CD4-positive, alpha-beta T cell (primary cell): ENCODE data around the gene PDE3A. TPM values are rescaled to one million over a fixed set of nuclear protein-coding genes. Genes with fewer than 3 reads are reported as not detected.

Experiments
- ATAC-seq: fragments of 200-7000 bp; cut with Tn5 transposase; one replicate; pipeline ENCODE4 v1.10.0; 2022; ENCODE audit warnings: mild to moderate bottlenecking; ENCODE audit not compliant: poor library complexity
- CTCF ChIA-PET: fragments of 350-600 bp; sonication (Branson Sonifier 250); formaldehyde crosslinking; loops from one replicate; lab custom pipeline; 2021; ENCODE audit warnings: antibody characterized with exemption, inconsistent platforms; lab: Charles Lee
- POLR2A ChIA-PET: fragments of 350-600 bp; sonication (Branson Sonifier 250); formaldehyde crosslinking; loops from one replicate; lab custom pipeline; 2021; ENCODE audit warnings: antibody characterized with exemption, inconsistent platforms; lab: Charles Lee
- DNase-seq, 14 experiments: peaks; one replicate each; pipeline ENCODE4 v3.0.0-alpha.2; 2013 to 2020; ENCODE audit warnings: mixed read lengths in 2 of 14
- H3K27ac ChIP-seq, 2 donors: one replicate each; pipeline versions ENCODE4 v1.5.1 to v1.7.0; 2013; ENCODE audit warnings: low read length in 2 of 2, low read depth in 1 of 2, mild to moderate bottlenecking in 1 of 2
- H3K27me3 ChIP-seq, 2 experiments: 1 replicate in 1 of 2; 2 replicates in 1 of 2; pipeline versions ENCODE4 v1.6.1 to v1.7.0; 2013; ENCODE audit warnings: low read length in 2 of 2, control low read depth in 1 of 2, mild to moderate bottlenecking in 1 of 2, moderate library complexity in 1 of 2; ENCODE audit not compliant: insufficient read depth in 2 of 2, control insufficient read depth in 1 of 2
- H3K36me3 ChIP-seq: one replicate; pipeline ENCODE4 v1.6.1; 2013; ENCODE audit warnings: low read length, control low read depth; ENCODE audit not compliant: insufficient read depth
- H3K4me1 ChIP-seq: one replicate; pipeline ENCODE4 v1.6.1; 2013; ENCODE audit warnings: low read length, control low read depth; ENCODE audit not compliant: insufficient read depth
- H3K4me3 ChIP-seq: one replicate; pipeline ENCODE4 v1.5.1; 2013; ENCODE audit warnings: mild to moderate bottlenecking, low read length, moderate library complexity
- H3K9me3 ChIP-seq, 2 experiments: 1 replicate in 1 of 2; 2 replicates in 1 of 2; pipeline versions ENCODE4 v1.6.1 to v1.7.0; 2013; ENCODE audit warnings: low read length in 2 of 2, mild to moderate bottlenecking in 2 of 2, control low read depth in 1 of 2, moderate library complexity in 1 of 2; ENCODE audit not compliant: control insufficient read depth in 1 of 2, insufficient read depth in 1 of 2
- H3K27ac Mint-ChIP-seq: one replicate; pipeline ENCODE4 v1.8.0; 2020; ENCODE audit warnings: mixed read lengths
- H3K27me3 Mint-ChIP-seq: one replicate; pipeline ENCODE4 v1.8.0; 2021; ENCODE audit warnings: mixed read lengths
- H3K36me3 Mint-ChIP-seq: one replicate; pipeline ENCODE4 v1.8.0; 2021; ENCODE audit warnings: low read depth, mixed read lengths
- H3K4me1 Mint-ChIP-seq: one replicate; pipeline ENCODE4 v1.8.0; 2021; ENCODE audit warnings: low read depth, mixed read lengths
- H3K4me3 Mint-ChIP-seq: one replicate; pipeline ENCODE4 v1.8.0; 2020; ENCODE audit warnings: mild to moderate bottlenecking, mixed read lengths
- H3K9me3 Mint-ChIP-seq: one replicate; pipeline ENCODE4 v1.8.0; 2020; ENCODE audit warnings: mixed read lengths
- CTCF ChIP-seq: fragments of 200-600 bp; IDR thresholded peaks from one replicate; pipeline ENCODE4 v1.8.0; 2022; ENCODE audit warnings: antibody characterized with exemption, mild to moderate bottlenecking
- intact Hi-C, 2 experiments: fragments of 100-400 bp; cut with DNase I in 1 of 2; cut with micrococcal nuclease in 1 of 2; formaldehyde crosslinking; loops; one replicate each; pipeline versions ENCODE4 v1.15.1 to v1.9.0; 2023 to 2025; cut with DNase I, micrococcal nuclease
- total RNA-seq, 174 experiments: library from RNA in 2 of 174; stranded (reverse) in 2 of 174; gene quantifications; one replicate each; pipeline ENCODE4 v1.2.3 and lab custom pipeline; 2021 to 2026

The PDE3A gene
- total RNA-seq, 2 experiments from 2014 or later, result not detected

DNA sequence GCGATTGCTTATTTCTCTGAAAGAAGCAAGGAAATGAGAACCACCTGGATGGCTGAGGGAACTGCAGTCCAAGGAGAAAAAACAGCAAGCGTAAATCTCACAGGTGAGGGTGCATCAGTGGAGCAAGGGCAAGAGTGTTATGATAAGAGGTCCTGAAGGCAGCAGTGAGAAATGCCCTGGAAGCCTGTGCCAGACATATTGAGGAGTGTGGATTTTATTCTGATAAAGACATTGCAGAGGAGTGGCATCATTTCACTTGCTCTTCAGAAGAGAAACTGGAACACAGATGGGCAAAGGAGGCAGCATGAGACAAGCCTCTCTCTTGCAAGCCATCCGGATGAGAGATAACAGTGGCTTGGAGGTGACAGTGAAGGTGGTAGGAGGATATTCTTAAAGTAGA is 78.5 kb downstream of the PDE3A start:
- Mint-ChIP-seq H3K27me3 (no peaks in the 10 kb centered on the region), H3K9me3 (no peaks in the 10 kb centered on the region), H3K36me3 (no peaks in the 10 kb centered on the region), H3K27ac (no peak overlapping the region), H3K4me3 (no peak overlapping the region), H3K4me1 (no peaks in the 10 kb centered on the region)
- Histone ChIP-seq H3K4me1 (no peaks in the 10 kb centered on the region), H3K27ac (no peak overlapping the region), H3K4me3 (no peak overlapping the region), H3K9me3 (no peaks in the 10 kb centered on the region), H3K27me3 (no peaks in the 10 kb centered on the region), H3K36me3 (no peaks in the 10 kb centered on the region)
- CTCF ChIA-PET, result no interaction called here
- no peak for DNase-seq
- POLR2A ChIA-PET, result no interaction called here
- no peak for TF ChIP-seq CTCF
- ATAC-seq, result no peak
- intact Hi-C loops, result no loop called here

GRCh38 chr12:20448781-20449180 is 80.4 kb downstream of the PDE3A start:
- ATAC-seq, result no peak
- POLR2A ChIA-PET, result no interaction called here
- no peaks in the 10 kb centered on the region for H3K4me1 ChIP-seq

GRCh38 chr12:20450591-20451180 is 82.3 kb downstream of the PDE3A start:
- Histone ChIP-seq H3K27me3 (no peaks in the 10 kb centered on the region), H3K9me3 (no peaks in the 10 kb centered on the region), H3K27ac (no peak overlapping the region), H3K36me3 (no peaks in the 10 kb centered on the region), H3K4me3 (no peak overlapping the region), H3K4me1 (no peaks in the 10 kb centered on the region)
- ChIA-PET POLR2A (no interaction called here), CTCF (no interaction called here)
- ATAC-seq, result no peak
- DNase-seq, result no peak
- Mint-ChIP-seq H3K36me3 (no peaks in the 10 kb centered on the region), H3K27me3 (no peaks in the 10 kb centered on the region), H3K4me1 (no peaks in the 10 kb centered on the region), H3K27ac (no peak overlapping the region), H3K9me3 (no peaks in the 10 kb centered on the region), H3K4me3 (no peak overlapping the region)
- intact Hi-C loops, result no loop called here
- TF ChIP-seq CTCF, result no peak

More at GRCh38 chr12:20448781-20449180, 80.4 kb downstream of the PDE3A start:
- Histone ChIP-seq H3K27ac (no peak overlapping the region), H3K36me3 (no peaks in the 10 kb centered on the region), H3K4me3 (no peak overlapping the region), H3K9me3 (no peaks in the 10 kb centered on the region), H3K27me3 (no peaks in the 10 kb centered on the region)
- DNase-seq, result no peak
- no peak overlapping the region for H3K4me3 Mint-ChIP-seq
- intact Hi-C loops, result no loop called here
- H3K27ac Mint-ChIP-seq, result no peak overlapping the region
- H3K4me1 Mint-ChIP-seq, result no peaks in the 10 kb centered on the region
- CTCF ChIA-PET, result no interaction called here
- no peaks in the 10 kb centered on the region for H3K9me3 Mint-ChIP-seq
- no peak for TF ChIP-seq CTCF
- H3K36me3 Mint-ChIP-seq, result no peaks in the 10 kb centered on the region
- H3K27me3 Mint-ChIP-seq, result no peaks in the 10 kb centered on the region
